Muscle of back (tissue), 11 donors: ENCODE results near the gene FBXW5. TPM values are rescaled to one million over a fixed set of nuclear protein-coding genes. Genes with fewer than 3 reads are reported as not detected.

Experiments
- DNase-seq, 3 donors: peaks; one replicate each; pipeline versions ENCODE4 v3.0.0 to v3.0.0-alpha.2; 2013
- polyA plus RNA-seq, 10 donors: library from polyadenylated mRNA; unstranded; fragments of 120-200 nt; gene quantifications; one replicate each; pipeline ENCODE4 v1.2.1, GENCODE V29; 2013; ENCODE audit not compliant: insufficient read length in 10 of 10

The FBXW5 gene
- polyA plus RNA-seq, 10 donors, result 27.4 to 47.9 (median 34.4) TPM

DNA sequence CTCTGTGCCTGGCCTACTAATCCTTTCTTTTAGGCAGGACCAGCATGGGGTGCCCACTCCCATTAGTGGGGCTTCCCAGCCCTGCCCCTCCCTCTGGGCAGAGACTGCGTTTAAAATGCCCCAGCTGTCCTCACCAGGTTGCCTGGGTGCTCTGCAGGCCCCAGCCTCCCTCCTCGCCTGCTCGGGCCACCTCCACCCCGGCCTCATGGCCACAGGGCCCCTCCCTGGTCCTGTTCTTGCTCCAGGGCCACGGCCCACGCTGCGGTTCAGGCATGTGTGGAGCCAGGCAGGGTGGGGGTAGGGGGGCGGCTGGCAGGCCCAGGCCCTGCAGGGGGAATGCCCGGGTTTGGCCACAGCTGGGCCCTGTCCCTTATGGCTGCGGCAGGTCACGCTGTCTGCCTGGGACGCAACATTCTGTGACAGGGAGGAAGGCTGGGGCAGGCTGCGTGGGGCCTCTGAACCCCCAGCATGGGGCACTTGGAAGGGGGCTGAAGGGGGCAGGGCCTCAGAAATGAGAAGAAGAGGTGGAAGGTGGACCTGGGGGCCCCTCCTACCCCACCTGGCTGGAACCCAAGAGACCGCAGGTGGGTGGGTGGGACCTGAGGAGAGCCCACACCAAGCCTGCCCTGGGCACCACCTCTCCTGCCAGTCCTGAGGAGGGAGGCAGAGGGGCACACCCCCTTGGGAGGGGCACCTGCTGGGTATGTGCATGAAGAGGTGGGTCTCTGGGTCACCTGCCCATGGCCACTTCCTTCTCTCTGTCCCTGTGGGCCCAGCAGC is 7.2 kb upstream of the FBXW5 start, which contains the start of gene LCN12:
LCN12 (plus strand) TSS at position 733 of the 780 bp plus-strand sequence. CDS start 55 bp downstream, outside the sequence.
- DNase-seq, result no peak

DNA sequence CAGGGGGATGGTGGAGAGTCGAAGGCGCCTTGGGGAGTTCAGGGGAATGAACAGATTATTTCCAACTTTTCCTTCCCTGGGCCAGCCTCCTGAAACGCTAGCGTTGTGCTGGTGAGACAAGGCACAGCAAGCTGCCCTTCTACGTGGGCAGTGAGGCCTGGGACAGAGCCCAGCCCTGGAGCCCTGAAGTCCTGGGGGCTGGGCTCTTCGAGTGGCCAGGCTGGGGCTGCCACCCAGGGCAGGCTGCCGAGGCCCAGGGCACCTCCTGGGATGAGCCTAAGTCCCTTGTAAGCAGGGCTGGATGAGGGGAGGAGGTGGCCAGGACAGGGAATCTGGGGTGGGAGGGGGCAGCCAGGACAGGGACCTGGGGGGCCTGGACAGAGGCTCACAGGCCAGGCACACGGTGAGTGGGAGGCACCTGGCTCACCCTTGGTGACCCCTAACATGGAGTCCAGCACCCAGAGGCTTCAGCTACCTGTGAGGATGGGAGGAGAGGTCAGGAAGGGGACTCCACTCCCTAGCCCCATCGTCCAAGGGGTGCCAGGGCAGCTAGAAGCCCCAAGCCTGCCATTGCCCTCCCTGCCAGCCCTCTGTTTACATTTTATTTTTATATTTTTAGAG is 6.2 kb upstream of the FBXW5 start:
- no peak for DNase-seq

DNA sequence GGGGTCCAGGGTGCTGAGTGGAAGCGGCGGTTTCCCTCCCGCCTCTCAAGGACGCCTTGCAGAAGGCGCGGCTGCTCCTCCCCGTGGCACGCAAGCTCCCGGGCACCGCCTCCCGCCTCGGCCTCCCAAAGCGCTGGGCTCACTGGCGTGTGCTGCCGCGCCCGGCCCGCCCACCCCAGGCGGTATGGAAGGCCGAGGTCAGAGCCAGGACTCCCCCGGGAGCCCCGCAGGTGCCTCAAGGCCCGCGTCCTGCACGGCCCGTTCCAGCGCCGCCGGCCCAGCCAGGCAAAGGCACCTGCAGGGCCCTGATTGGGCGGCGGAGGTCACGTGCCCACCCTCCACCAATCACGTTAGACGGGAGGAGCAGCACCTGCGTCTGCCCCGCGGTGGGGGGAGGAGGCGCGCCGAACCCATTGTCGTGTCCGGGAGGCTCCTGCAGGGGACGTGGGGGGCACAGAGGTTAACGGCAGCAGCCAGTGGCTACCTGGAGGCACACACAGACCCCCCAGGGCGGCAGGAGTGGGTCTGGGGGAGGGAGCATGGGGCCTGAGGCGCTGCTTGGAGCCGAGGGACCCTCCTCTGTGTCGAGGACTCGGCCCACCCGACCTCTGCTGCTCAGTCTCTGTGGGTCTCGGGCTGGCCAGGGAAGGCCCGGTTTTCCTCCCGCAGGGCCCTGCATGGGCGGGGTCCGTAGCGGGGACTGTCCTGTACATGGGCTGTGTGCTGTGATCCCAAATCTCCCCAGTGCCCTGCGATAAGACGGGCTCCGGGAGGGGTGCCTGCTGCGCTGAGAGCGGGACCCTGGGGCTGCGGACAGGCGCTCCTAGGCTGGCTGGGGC is 5.5 kb upstream of the FBXW5 start:
- peak; percentile 85 to 95 (median 85) for DNase-seq

DNA sequence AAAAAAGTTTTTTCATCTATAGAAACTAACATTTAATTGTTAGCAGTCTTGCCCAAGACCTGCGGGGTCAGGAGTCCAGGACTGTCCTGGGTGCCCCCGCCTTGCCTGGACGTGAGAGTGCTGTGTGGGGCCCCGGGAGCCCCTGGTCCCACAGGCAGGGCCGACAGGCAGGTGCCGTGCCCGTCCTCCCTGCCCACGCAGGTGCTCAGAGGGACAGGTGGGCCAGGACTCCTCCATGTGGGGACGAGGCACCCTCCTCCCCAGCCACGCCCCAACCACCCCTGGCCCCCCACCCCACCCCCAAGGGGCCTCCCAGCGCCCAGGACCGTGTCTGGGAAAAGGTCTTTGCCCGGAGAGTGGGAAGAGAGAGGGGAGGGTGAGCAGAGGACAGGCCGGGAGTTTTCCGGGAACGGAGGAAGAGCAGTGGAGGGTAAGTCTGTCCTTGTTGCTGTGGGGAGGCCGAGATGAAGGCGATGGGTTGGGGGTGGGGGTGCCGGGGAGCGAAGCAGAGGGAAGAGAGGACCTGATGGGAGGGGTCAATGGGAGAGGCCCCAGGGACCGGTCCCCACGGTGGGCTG is 4.8 kb upstream of the FBXW5 start:
- no peak for DNase-seq

DNA sequence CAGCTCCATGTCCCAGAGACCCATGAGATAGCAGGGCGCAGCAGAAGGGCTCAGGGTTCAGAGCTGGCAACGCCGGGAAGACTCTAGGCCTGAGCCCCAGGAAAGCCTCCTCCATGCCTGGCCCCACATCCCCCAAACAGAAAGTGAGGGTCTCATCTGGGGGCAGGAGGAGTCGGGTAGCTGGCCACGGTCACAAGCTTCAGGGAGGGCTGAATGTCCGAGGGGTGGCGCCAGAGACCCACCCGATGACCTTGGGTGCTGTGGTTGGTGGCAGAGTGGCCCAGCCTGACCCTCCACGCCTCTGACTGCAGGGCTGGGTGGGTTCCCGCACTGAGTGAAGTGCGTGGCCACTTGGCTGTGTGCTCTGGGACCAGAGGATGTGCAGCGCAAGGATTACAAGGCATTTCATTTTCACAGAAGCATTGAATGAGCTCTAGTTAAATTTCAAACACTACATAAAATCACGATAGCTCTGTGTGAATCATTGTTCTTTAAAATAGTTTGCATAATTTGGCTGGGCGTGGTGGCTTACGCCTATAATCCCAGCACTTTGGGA is 3.5 kb upstream of the FBXW5 start:
- peak in 1 of 3 donors; percentile 68 for DNase-seq

DNA sequence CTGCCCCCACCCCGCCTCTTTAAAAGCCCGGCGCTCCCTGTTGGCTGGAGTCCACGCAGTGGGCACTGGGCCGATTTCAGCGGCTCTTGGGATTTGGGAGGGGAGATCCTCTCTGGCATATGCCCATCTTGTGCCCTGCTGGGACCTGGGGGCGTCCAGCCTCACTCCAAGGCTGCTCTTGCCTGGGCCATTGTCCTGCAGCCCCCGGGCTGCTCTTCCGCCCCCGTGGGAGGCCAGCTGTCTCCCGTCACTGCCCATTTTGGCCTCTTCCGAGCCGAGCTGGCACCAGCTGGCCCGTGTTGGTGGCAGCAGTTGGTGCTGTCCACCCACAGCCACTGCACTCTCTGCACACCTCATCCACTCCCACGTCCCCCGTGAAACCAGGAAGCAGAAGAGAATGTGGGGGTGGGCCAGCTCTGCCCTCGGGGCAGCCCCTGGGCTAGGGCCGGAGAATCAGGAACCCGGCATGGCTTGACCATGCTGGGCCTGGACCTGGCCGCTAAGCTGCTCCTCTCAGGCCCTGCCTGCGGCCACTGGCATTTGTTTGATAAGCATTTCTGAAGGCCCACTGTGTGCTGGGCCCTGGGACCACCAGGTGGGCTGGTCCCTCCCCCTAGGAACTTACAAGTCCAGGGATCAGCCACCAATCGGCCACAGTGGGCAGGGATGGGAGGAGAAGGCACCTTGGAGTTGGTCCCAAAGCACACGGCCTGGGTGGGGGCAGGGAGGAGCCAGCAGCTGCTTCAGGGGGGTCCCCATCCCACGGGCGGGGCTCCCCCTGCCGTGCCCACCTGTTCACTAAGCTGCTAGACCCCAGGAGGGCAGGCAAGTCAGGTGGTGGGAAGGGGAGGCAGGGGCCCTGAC is 2.7 kb upstream of the FBXW5 start:
- DNase-seq, result peak in 1 of 3 donors; percentile 51

DNA sequence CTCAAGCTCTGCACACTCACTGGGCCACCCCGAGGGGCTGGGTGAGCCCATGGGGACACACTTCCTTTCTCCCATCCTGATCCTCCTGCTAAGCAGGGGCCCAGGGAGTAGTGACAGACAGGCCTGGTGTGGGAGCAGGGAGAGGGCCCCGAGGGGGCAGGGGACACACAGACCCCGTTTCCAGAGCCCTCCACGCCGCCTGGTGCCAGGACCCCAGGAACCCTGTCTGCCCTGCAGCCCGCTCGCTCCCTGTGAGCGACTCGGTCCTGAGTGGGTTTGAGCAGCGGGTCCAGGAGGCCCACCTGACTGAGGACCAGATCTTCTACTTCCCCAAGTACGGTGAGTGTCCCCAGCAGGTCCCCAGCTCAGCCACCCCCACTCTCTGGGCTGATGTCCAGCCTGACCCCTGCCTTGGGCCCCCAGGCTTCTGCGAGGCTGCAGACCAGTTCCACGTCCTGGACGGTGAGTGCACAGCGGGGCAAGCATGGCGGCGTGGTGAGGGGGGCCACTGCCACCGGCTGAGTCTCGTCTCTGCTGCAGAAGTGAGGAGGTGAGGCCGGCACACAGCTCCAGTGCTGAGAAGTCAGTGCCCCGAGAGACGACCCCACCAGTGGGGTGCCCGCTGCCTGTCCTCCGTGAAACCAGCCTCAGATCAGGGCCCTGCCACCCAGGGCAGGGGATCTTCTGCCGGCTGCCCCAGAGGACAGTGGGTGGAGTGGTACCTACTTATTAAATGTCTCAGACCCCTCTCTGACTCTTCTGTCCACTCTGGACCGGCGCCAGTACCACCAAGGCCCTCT is 1.9 kb upstream of the FBXW5 start:
- DNase-seq, result peak in 1 of 3 donors; percentile 30

DNA sequence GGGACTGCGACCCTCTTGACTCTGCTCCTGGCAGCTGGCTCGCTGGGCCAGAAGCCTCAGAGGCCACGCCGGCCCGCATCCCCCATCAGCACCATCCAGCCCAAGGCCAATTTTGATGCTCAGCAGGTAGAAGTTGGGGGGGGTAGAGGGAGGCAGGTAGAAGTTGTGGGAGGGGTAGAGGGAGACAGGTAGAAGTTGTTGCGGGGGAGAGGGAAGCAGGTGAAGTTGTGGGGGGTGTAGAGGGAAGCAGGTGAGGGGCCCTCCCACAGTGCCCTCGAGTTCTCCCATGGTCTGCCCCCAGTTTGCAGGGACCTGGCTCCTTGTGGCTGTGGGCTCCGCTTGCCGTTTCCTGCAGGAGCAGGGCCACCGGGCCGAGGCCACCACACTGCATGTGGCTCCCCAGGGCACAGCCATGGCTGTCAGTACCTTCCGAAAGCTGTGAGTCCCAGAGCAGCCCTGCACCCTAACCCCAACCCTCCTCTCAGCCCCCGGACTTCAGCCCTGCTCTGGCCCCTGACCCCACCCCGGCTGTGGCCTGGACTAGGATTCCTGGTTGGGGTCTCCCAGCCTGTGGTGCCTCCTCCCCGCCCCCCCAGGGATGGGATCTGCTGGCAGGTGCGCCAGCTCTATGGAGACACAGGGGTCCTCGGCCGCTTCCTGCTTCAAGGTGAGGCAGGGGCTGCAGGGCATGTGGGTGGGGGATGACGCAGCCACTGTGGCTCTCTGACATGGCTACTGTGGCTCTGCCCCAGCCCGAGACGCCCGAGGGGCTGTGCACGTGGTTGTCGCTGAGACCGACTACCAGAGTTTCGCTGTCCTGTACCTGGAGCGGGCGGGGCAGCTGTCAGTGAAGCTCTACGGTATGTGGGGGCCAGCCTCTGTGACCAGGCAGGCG is 1.0 kb upstream of the FBXW5 start:
- no peak for DNase-seq

DNA sequence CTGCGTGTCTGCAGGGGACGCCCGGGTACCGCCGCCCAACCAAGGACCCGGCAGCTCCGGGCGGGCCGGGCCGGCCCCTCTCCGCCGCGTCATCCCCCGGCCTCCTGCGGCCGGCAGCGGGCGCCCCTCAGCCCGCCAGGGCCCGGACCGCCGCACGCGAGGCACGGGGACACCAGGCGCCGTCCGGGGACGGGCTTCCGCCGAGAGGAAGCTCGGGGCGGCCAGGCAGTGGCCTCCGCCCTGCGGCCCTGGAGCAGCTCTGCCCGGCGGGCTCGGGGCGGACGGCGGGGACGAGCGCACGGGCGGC is 373 bp downstream of the FBXW5 start:
- no peak for DNase-seq

DNA sequence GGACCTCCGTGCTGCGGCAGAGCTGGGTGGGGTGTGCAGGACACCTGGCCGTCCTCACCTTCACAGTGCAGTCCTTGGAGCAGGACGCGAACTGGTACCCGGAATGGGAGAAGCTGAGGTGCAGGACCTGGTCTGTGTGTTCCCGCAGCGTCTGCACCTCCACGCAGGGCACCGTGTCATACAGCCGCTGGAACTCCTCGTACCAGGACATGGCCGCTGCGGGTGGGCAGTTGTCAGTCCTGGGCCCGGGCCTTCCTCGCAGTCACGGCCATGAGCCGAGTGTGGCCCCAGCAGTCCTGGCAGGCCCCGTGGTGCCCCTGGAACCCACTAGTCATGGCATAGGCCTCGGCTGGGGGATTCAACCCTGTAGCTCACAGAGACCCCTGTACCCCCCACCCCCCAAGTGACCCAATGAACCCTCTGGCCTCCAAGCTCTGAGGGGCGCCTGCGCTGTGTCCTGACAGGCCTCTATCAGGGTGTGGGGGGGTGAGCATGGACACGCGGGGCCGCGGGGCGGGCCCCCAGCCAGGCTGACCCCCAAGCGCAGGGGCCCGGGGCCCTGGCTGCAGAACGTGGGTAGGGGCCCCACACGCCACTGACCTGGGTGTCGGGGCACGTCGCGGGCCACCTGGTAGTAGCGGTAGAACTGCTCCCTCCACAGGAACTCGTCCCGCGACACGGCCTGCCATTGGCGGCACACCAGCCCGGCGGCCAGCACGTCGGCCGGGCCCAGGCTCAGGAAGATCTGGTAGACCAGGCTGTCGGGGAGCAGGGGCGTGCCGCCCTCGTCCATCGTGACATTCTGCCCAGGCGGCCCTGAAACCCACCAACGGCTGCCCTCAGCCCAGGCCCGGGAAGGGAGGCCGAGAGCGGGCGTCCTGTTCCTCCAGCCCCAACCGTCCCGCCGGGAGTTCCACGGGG is 987 bp downstream of the FBXW5 start:
- DNase-seq, result peak in 1 of 3 donors; percentile 7

DNA sequence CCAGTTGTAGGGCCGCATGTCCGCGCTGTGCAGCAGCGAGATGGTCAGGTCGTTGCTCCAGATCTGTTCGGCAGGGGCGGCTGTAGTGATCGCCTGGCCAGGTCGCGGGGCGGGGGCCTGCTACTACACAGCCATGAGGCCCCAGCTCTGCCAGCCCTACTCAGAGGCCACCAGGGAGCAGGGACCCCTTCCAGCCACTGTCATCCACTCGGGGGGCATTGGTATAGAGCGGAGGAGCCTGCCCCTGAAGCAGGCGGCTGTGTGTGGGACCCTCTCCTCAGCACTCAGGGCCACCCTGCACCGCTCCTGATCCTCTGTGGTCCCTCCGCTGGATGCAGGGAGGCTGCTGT is 1.7 kb downstream of the FBXW5 start:
- peak in 1 of 3 donors; percentile 5 for DNase-seq

DNA sequence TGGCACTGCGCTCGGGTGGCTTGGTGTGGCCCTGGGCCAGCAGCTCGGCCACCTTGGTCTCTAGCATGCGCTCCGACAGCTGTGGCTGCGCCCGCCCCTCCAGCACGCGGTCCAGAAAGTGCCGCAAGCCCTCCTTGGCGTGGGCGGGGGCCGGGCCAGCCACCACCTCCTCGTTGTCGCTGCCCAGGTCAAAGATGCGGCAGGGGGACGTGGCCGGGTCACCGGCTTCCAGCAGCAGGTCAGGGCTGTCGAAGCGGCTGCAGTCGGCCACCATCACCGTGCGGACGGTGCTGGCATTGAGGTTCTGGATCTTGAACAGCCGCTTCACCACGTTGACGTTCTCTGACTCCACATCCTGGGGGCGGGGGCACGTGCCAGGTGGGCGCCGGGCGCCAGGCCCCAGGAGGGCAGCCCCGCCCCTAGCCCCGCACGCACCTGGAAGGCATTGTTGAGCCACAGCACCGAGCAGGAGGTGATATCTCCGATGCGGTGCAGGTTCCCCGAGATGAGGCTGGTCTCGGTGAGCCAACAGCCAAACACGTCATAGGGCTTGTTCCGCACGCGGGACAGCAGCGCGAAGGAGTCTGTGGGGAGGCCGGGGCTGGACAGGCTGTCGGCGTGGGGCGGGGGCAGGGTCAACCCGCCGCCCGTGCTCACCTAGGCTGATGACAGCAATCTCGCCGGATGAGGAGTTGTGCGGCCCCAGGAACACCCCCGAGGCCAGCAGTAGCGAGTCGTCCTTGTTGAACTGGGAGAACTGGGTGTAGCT is 2.2 kb downstream of the FBXW5 start:
- peak in 1 of 3 donors; percentile 6 for DNase-seq

DNA sequence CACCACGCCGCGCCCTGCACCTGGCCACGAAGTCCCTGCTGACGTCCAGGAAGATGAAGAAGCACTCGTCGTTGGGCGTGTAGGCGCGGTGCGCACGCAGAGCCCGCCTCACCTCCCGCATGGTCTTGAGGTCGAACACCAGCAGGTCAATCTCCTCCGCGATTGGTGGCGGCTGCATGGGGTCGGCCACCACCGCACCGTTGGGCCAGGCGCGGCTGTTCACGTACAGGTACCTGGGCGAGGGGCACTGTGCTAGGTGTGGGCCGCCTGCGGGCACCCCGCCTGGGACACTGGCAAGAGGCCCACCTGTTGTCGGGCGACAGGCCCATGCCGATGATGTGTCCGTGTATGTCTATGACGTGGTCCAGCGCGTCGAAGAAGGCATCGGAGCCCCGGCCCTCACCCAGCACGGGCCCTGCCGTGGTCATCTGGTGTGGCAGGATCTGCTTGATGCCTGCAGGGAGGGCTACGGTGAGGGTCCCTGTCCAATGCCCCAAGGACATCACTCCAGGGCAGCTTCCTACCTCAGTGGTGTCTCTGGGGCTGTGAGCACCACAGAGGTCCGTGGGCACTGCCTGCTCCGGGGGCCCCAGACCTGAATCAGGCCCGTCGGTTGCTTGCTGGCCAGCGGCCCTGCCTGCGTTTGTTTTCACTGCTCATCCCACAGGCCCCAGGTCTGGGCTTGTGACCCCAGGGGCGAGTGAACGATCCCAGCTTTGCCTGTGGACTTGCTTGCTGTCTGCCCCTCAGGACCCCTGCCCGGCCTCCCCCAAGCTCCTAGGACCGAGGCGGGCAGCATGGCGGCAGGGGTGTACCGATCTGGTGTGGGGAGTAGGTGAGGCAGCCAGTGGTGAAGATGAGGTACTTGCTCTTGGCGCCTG is 3.1 kb downstream of the FBXW5 start:
- DNase-seq, result no peak

DNA sequence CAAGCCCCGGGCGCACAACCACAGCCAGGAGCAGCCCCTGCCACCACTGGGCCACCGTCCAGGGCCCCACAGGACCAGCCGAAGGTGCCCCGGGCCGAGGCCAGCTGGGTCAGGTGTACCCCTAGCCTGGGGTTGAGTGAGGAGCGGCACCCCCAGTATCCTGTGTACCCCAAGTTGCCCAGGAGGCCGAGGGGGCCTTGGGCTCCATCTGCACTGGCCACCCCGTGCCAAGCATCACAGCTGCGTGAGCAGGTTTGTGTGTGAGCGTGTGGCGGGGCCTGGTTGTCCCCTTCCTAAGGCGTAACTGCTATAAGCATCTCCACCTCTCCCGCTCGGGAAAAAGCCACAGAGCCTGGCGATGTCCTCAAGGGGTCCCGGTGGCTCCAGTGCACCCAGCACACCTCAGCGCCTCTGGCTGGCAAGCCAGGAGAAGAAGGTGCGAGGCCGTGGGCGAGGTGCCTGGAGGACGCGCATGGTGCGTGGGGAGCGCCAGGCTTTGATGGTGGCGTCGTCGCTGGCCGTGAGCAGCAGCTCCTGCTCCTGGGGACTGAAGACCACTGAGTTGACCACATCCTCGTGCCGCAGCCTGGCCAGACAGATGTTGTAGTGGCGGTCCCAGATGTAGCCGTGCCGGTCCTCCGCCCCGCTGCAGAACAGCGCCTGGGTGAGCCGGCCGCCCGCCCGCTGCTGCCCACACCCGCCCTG is 3.9 kb downstream of the FBXW5 start:
- DNase-seq, result peak in 1 of 3 donors; percentile 0

DNA sequence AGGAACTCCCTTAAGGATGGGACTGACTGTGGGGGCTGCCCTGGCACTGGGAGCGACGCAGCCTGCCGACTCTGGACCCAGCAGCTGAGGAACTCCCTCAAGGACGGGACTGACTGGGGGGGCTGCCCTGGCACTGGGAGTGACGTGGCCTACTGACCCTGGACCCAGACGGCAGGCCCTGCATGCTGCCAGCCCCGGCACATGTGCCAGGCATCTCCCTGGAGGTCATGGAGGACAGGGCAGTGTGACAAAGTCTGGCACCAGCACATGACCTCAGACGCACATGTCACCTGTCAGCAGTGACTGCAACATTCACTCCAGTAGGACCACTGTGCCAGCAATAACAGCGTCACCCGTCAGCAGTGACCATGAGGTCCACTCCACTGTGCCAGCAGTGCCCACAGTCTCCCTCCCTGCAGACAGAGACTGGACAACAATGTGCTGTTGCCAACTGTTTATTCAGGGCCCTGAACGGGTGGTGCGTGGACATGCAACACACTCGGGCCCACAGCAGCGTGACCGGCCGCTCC is 4.5 kb downstream of the FBXW5 start:
- peak in 1 of 3 donors; percentile 3 for DNase-seq
